CD4-positive, alpha-beta T cell (primary cell): ENCODE results near the gene GSC. TPM values are rescaled to one million over a fixed set of nuclear protein-coding genes. Genes with fewer than 3 reads are reported as not detected.
"Not testable (repeated sequence)": the region's sequence is repeated elsewhere in the genome, so short reads cannot be mapped to it uniquely, and the experiment has no call there.

Source experiments
- ATAC-seq: fragments of 200-7000 bp; cut with Tn5 transposase; one replicate; pipeline ENCODE4 v1.10.0; 2022; ENCODE audit warnings: mild to moderate bottlenecking; ENCODE audit not compliant: poor library complexity
- CTCF ChIA-PET: fragments of 350-600 bp; sonication (Branson Sonifier 250); formaldehyde crosslinking; loops from one replicate; lab custom pipeline; 2021; ENCODE audit warnings: antibody characterized with exemption, inconsistent platforms; lab: Charles Lee
- POLR2A ChIA-PET: fragments of 350-600 bp; sonication (Branson Sonifier 250); formaldehyde crosslinking; loops from one replicate; lab custom pipeline; 2021; ENCODE audit warnings: antibody characterized with exemption, inconsistent platforms; lab: Charles Lee
- DNase-seq, 14 experiments: peaks; one replicate each; pipeline ENCODE4 v3.0.0-alpha.2; 2013 to 2020; ENCODE audit warnings: mixed read lengths in 2 of 14
- H3K27ac ChIP-seq, 2 donors: one replicate each; pipeline versions ENCODE4 v1.5.1 to v1.7.0; 2013; ENCODE audit warnings: low read length in 2 of 2, low read depth in 1 of 2, mild to moderate bottlenecking in 1 of 2
- H3K27me3 ChIP-seq, 2 experiments: 1 replicate in 1 of 2; 2 replicates in 1 of 2; pipeline versions ENCODE4 v1.6.1 to v1.7.0; 2013; ENCODE audit warnings: low read length in 2 of 2, control low read depth in 1 of 2, mild to moderate bottlenecking in 1 of 2, moderate library complexity in 1 of 2; ENCODE audit not compliant: insufficient read depth in 2 of 2, control insufficient read depth in 1 of 2
- H3K36me3 ChIP-seq: one replicate; pipeline ENCODE4 v1.6.1; 2013; ENCODE audit warnings: low read length, control low read depth; ENCODE audit not compliant: insufficient read depth
- H3K4me1 ChIP-seq: one replicate; pipeline ENCODE4 v1.6.1; 2013; ENCODE audit warnings: low read length, control low read depth; ENCODE audit not compliant: insufficient read depth
- H3K4me3 ChIP-seq: one replicate; pipeline ENCODE4 v1.5.1; 2013; ENCODE audit warnings: mild to moderate bottlenecking, low read length, moderate library complexity
- H3K9me3 ChIP-seq, 2 experiments: 1 replicate in 1 of 2; 2 replicates in 1 of 2; pipeline versions ENCODE4 v1.6.1 to v1.7.0; 2013; ENCODE audit warnings: low read length in 2 of 2, mild to moderate bottlenecking in 2 of 2, control low read depth in 1 of 2, moderate library complexity in 1 of 2; ENCODE audit not compliant: control insufficient read depth in 1 of 2, insufficient read depth in 1 of 2
- H3K27ac Mint-ChIP-seq: one replicate; pipeline ENCODE4 v1.8.0; 2020; ENCODE audit warnings: mixed read lengths
- H3K27me3 Mint-ChIP-seq: one replicate; pipeline ENCODE4 v1.8.0; 2021; ENCODE audit warnings: mixed read lengths
- H3K36me3 Mint-ChIP-seq: one replicate; pipeline ENCODE4 v1.8.0; 2021; ENCODE audit warnings: low read depth, mixed read lengths
- H3K4me1 Mint-ChIP-seq: one replicate; pipeline ENCODE4 v1.8.0; 2021; ENCODE audit warnings: low read depth, mixed read lengths
- H3K4me3 Mint-ChIP-seq: one replicate; pipeline ENCODE4 v1.8.0; 2020; ENCODE audit warnings: mild to moderate bottlenecking, mixed read lengths
- H3K9me3 Mint-ChIP-seq: one replicate; pipeline ENCODE4 v1.8.0; 2020; ENCODE audit warnings: mixed read lengths
- CTCF ChIP-seq: fragments of 200-600 bp; IDR thresholded peaks from one replicate; pipeline ENCODE4 v1.8.0; 2022; ENCODE audit warnings: antibody characterized with exemption, mild to moderate bottlenecking
- intact Hi-C, 2 experiments: fragments of 100-400 bp; cut with DNase I in 1 of 2; cut with micrococcal nuclease in 1 of 2; formaldehyde crosslinking; loops; one replicate each; pipeline versions ENCODE4 v1.15.1 to v1.9.0; 2023 to 2025; cut with DNase I, micrococcal nuclease
- total RNA-seq, 174 experiments: library from RNA in 2 of 174; stranded (reverse) in 2 of 174; gene quantifications; one replicate each; pipeline ENCODE4 v1.2.3 and lab custom pipeline; 2021 to 2026

GSC gene
- total RNA-seq, 2 experiments from 2014 or later: not detected

GRCh38 chr14:94738751-94739150, 31.2 kb downstream of the GSC start:
- Mint-ChIP-seq H3K9me3 (no peaks in the 10 kb centered on the region), H3K4me1 (no peaks in the 10 kb centered on the region), H3K36me3 (no peaks in the 10 kb centered on the region), H3K27ac (no peak overlapping the region), H3K27me3 (peaks cover 23% of the 10 kb centered on the region), H3K4me3 (no peak overlapping the region)
- no peaks in the 10 kb centered on the region for H3K36me3 ChIP-seq
- POLR2A ChIA-PET: no interaction called here
- peaks cover 0 to 6% of the 10 kb centered on the region in 2 experiments for H3K27me3 ChIP-seq
- intact Hi-C loops: no loop called here
- CTCF ChIA-PET: no interaction called here
- no peaks in the 10 kb centered on the region for H3K4me1 ChIP-seq
- no peak for ATAC-seq
- no peak overlapping the region for H3K4me3 ChIP-seq
- H3K27ac ChIP-seq: no peak overlapping the region
- DNase-seq: no peak
- peaks cover 0 to 1% of the 10 kb centered on the region in 2 experiments for H3K9me3 ChIP-seq
- no peak for TF ChIP-seq CTCF

- Histone ChIP-seq H3K4me1 (no peaks in the 10 kb centered on the region), H3K9me3 (peaks cover 0 to 5% of the 10 kb centered on the region in 2 experiments), H3K27me3 (peaks cover 0 to 6% of the 10 kb centered on the region in 2 experiments), H3K4me3 (no peak overlapping the region), H3K27ac (no peak overlapping the region), H3K36me3 (no peaks in the 10 kb centered on the region)
- H3K9me3 Mint-ChIP-seq: no peaks in the 10 kb centered on the region
- CTCF ChIA-PET: no interaction called here
- intact Hi-C loops: no loop called here
- no peaks in the 10 kb centered on the region for H3K4me1 Mint-ChIP-seq
- H3K36me3 Mint-ChIP-seq: no peaks in the 10 kb centered on the region
- no peak for DNase-seq
- ATAC-seq: no peak
- H3K27me3 Mint-ChIP-seq: peaks cover 23% of the 10 kb centered on the region
- no peak overlapping the region for H3K27ac Mint-ChIP-seq
- POLR2A ChIA-PET: no interaction called here
- no peak for TF ChIP-seq CTCF
- no peak overlapping the region for H3K4me3 Mint-ChIP-seq
Observed at GRCh38 chr14:94738097-94738496, 31.8 kb downstream of the GSC start.

- Histone ChIP-seq H3K4me1 (no peaks in the 10 kb centered on the region), H3K36me3 (no peaks in the 10 kb centered on the region), H3K9me3 (peaks cover 0 to 5% of the 10 kb centered on the region in 2 experiments), H3K27me3 (peaks cover 0 to 4% of the 10 kb centered on the region in 2 experiments), H3K27ac (no peak overlapping the region), H3K4me3 (no peak overlapping the region)
- no peak for TF ChIP-seq CTCF
- Mint-ChIP-seq H3K36me3 (no peaks in the 10 kb centered on the region), H3K9me3 (no peaks in the 10 kb centered on the region), H3K4me3 (no peak overlapping the region), H3K4me1 (no peaks in the 10 kb centered on the region), H3K27me3 (peaks cover 25% of the 10 kb centered on the region), H3K27ac (no peak overlapping the region)
- intact Hi-C loops: no loop called here
- POLR2A ChIA-PET: no interaction called here
- no peak for DNase-seq
- CTCF ChIA-PET: no interaction called here
- no peak for ATAC-seq
Observed at GRCh38 chr14:94728950-94729349, 41.0 kb downstream of the GSC start.

- H3K36me3 Mint-ChIP-seq, intact Hi-C loops: not testable (repeated sequence)
Observed at GRCh38 chr14:94728440-94728839, 41.5 kb downstream of the GSC start.

GRCh38 chr14:94726649-94727048, 43.3 kb downstream of the GSC start:
- H3K9me3 Mint-ChIP-seq, intact Hi-C loops, H3K27ac Mint-ChIP-seq, POLR2A ChIA-PET, H3K4me1 ChIP-seq, CTCF ChIA-PET, H3K4me3 ChIP-seq, H3K36me3 Mint-ChIP-seq, H3K4me1 Mint-ChIP-seq, H3K36me3 ChIP-seq, H3K9me3 ChIP-seq, ATAC-seq, DNase-seq, H3K27ac ChIP-seq, H3K4me3 Mint-ChIP-seq, H3K27me3 ChIP-seq: not testable (repeated sequence)
- H3K27me3 Mint-ChIP-seq: peaks cover 27% of the 10 kb centered on the region

More at GRCh38 chr14:94728440-94728839, 41.5 kb downstream of the GSC start:
- H3K4me1 ChIP-seq, H3K27me3 ChIP-seq, POLR2A ChIA-PET, H3K27ac ChIP-seq, DNase-seq, ATAC-seq, H3K9me3 ChIP-seq, H3K4me3 ChIP-seq, H3K36me3 ChIP-seq, H3K27ac Mint-ChIP-seq, H3K9me3 Mint-ChIP-seq, CTCF ChIA-PET, H3K4me1 Mint-ChIP-seq, H3K4me3 Mint-ChIP-seq: not testable (repeated sequence)
- peaks cover 28% of the 10 kb centered on the region for H3K27me3 Mint-ChIP-seq
